OCI-LY1 (cell line): ENCODE results near the gene ADTRP.

ENCODE experiments used
- H2AFZ ChIP-seq: fragments of 200-600 bp; sonication (generic), shearing (Covaris generic); 2 replicates; pipeline ENCODE4 v1.6.0; 2014; ENCODE audit warnings: antibody characterized with exemption, mild to moderate bottlenecking, low read length
- H3F3A ChIP-seq: fragments of 200-600 bp; sonication (generic), shearing (Covaris generic); 2 replicates; pipeline ENCODE4 v1.6.0; 2014; ENCODE audit warnings: mild to moderate bottlenecking, antibody characterized with exemption, low read length, moderate library complexity; ENCODE audit not compliant: insufficient read depth
- H3K27ac ChIP-seq: fragments of 200-600 bp; sonication (generic); 2 replicates; pipeline ENCODE4 v1.5.1; 2014; ENCODE audit warnings: low read length, mixed run types, mild to moderate bottlenecking, low read depth; ENCODE audit not compliant: poor library complexity, severe bottlenecking
- H3K27me3 ChIP-seq: fragments of 200-600 bp; sonication (generic); 2 replicates; pipeline ENCODE4 v1.6.0; 2014; ENCODE audit warnings: antibody characterized with exemption, mild to moderate bottlenecking, low read length, moderate library complexity; ENCODE audit not compliant: insufficient read depth
- H3K36me3 ChIP-seq: fragments of 200-600 bp; sonication (generic); 2 replicates; pipeline ENCODE4 v1.6.1; 2014; ENCODE audit warnings: mild to moderate bottlenecking, antibody characterized with exemption, low read length, moderate library complexity, mixed read lengths; ENCODE audit not compliant: insufficient read depth
- H3K4me1 ChIP-seq: fragments of 200-600 bp; sonication (generic); 2 replicates; pipeline ENCODE4 v1.5.1; 2014; ENCODE audit warnings: mild to moderate bottlenecking, low read length, moderate library complexity; ENCODE audit not compliant: insufficient read depth, severe bottlenecking
- H3K4me2 ChIP-seq: fragments of 200-600 bp; sonication (generic), shearing (Covaris generic); 2 replicates; pipeline ENCODE4 v1.6.1; 2014; ENCODE audit warnings: low read length
- H3K4me3 ChIP-seq: fragments of 200-600 bp; sonication (generic); 2 replicates; pipeline ENCODE4 v1.5.1; 2014; ENCODE audit warnings: low read length, low read depth, mild to moderate bottlenecking, mixed read lengths; ENCODE audit not compliant: poor library complexity, severe bottlenecking
- H3K79me2 ChIP-seq: fragments of 200-600 bp; shearing (Covaris generic); 2 replicates; pipeline ENCODE4 v1.6.1; 2016; ENCODE audit warnings: mixed run types, low read length, mixed read lengths; ENCODE audit not compliant: insufficient read depth
- H3K9ac ChIP-seq: fragments of 200-600 bp; sonication (generic), shearing (Covaris generic); 2 replicates; pipeline ENCODE4 v1.6.1; 2014; ENCODE audit warnings: mild to moderate bottlenecking, low read length, mixed read lengths
- H3K9me2 ChIP-seq: fragments of 200-600 bp; sonication (generic), shearing (Covaris generic); 2 replicates; pipeline ENCODE4 v1.6.1; 2014; ENCODE audit warnings: low read depth, mild to moderate bottlenecking, low read length, mixed read lengths
- H3K9me3 ChIP-seq: fragments of 200-600 bp; shearing (Covaris generic); 2 replicates; pipeline ENCODE4 v1.6.1; 2014; ENCODE audit warnings: low read length, mixed read lengths
- H4K20me1 ChIP-seq: fragments of 200-600 bp; sonication (generic), shearing (Covaris generic); 2 replicates; pipeline ENCODE4 v1.6.0; 2016; ENCODE audit warnings: mild to moderate bottlenecking, low read length; ENCODE audit not compliant: insufficient read depth
- EZH2 ChIP-seq: fragments of 200-600 bp; sonication (generic), shearing (Covaris generic); IDR thresholded peaks from 2 replicates; pipeline ENCODE4 v1.8.0; 2017; ENCODE audit warnings: borderline replicate concordance, mixed run types, mild to moderate bottlenecking, antibody characterized with exemption, low read length, moderate library complexity, mixed read lengths
- TF ChIP-seq, protein P1 (sequence below): fragments of 200-600 bp; sonication (generic), shearing (Covaris generic); IDR thresholded peaks from 2 replicates; pipeline ENCODE4 v1.5.1; 2017; ENCODE audit warnings: mild to moderate bottlenecking, antibody characterized with exemption, low read length, moderate library complexity, mixed read lengths

ADTRP gene

DNA sequence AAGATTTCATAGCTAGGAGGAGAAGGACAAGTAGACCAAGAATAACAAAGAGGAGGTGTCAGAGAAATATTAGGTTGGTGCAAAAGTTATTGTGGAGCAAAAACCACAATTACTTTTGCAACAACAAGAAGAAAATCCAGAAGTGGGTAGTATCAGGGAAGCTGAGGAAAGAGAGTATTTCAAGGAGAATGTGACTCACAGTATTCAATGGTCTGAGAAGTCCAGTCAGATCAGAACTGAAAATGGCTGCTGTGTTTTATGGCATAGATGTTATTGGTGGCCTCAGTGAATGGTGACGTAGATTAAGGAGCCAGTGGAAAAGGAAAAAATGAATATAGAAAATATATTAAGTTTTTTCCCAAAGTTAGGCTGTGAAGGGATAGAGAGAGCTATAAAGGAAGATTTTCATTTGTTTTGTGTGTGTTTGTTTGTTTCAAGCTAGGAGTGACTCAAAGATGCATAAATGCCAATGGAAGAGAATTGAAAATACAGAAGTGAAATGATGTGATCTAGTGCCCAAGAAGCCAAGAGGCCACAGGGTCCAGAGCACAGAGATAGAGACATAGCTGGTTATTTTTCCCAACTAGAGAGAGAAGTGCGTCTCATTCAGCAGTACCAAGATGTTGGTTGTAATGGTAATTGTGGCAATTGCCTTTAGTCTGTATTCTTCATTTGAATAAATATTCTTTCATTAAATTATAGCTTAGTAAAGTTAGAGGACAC lies 112.8 kb downstream of the ADTRP start:
- Histone ChIP-seq H3K27ac (no peak overlapping the region), H3F3A (no peaks in the 10 kb centered on the region), H3K27me3 (no peaks in the 10 kb centered on the region), H3K9me2 (no peaks in the 10 kb centered on the region), H3K9ac (no peak overlapping the region), H2AFZ (no peak overlapping the region), H3K36me3 (no peaks in the 10 kb centered on the region; the same call in 1 of the 2 replicates), H3K4me3 (no peak overlapping the region), H4K20me1 (no peaks in the 10 kb centered on the region), H3K79me2 (no peaks in the 10 kb centered on the region), H3K4me2 (no peak overlapping the region), H3K9me3 (no peaks in the 10 kb centered on the region; the same call in 1 of the 2 replicates), H3K4me1 (no peaks in the 10 kb centered on the region)
- TF ChIP-seq, protein P1, sequence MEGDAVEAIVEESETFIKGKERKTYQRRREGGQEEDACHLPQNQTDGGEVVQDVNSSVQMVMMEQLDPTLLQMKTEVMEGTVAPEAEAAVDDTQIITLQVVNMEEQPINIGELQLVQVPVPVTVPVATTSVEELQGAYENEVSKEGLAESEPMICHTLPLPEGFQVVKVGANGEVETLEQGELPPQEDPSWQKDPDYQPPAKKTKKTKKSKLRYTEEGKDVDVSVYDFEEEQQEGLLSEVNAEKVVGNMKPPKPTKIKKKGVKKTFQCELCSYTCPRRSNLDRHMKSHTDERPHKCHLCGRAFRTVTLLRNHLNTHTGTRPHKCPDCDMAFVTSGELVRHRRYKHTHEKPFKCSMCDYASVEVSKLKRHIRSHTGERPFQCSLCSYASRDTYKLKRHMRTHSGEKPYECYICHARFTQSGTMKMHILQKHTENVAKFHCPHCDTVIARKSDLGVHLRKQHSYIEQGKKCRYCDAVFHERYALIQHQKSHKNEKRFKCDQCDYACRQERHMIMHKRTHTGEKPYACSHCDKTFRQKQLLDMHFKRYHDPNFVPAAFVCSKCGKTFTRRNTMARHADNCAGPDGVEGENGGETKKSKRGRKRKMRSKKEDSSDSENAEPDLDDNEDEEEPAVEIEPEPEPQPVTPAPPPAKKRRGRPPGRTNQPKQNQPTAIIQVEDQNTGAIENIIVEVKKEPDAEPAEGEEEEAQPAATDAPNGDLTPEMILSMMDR: no peak
- no peak for TF ChIP-seq EZH2
